Ishikawa (cell line): ENCODE data around the gene FBH1.

Experiments used
- CEBPB ChIP-seq: IDR thresholded peaks from 2 replicates; pipeline ENCODE4 v1.6.1; 2012
- CREB1 ChIP-seq: IDR thresholded peaks from 2 replicates; pipeline ENCODE4 v1.6.1; 2012; ENCODE audit warnings: low read depth
- EGR1 ChIP-seq: IDR thresholded peaks from 2 replicates; pipeline ENCODE4 v1.6.1; 2012
- EP300 ChIP-seq: IDR thresholded peaks from 2 replicates; pipeline ENCODE4 v1.6.1; 2012; ENCODE audit warnings: borderline replicate concordance
- FOXM1 ChIP-seq: IDR thresholded peaks from 2 replicates; pipeline ENCODE4 v1.6.1; 2012; ENCODE audit warnings: low read depth, borderline replicate concordance
- MAX ChIP-seq: IDR thresholded peaks from 2 replicates; pipeline ENCODE4 v1.6.1; 2012
- NFIC ChIP-seq: IDR thresholded peaks from 2 replicates; pipeline ENCODE4 v1.6.1; 2012
- RAD21 ChIP-seq: IDR thresholded peaks from 2 replicates; pipeline ENCODE4 v1.6.1; 2012; ENCODE audit warnings: low read depth
- REST ChIP-seq: IDR thresholded peaks from 2 replicates; pipeline ENCODE4 v1.6.1; 2012; ENCODE audit warnings: low read depth, mild to moderate bottlenecking
- TAF1 ChIP-seq: IDR thresholded peaks from 2 replicates; pipeline ENCODE4 v1.6.1; 2012; ENCODE audit warnings: low read depth, mild to moderate bottlenecking
- TCF12 ChIP-seq: IDR thresholded peaks from 2 replicates; pipeline ENCODE4 v1.6.1; 2012; ENCODE audit warnings: low read depth
- TEAD4 ChIP-seq: IDR thresholded peaks from 2 replicates; pipeline ENCODE4 v1.6.1; 2012
- USF1 ChIP-seq: IDR thresholded peaks from 2 replicates; pipeline ENCODE4 v1.6.1; 2012
- YY1 ChIP-seq: IDR thresholded peaks from 2 replicates; pipeline ENCODE4 v1.6.1; 2012; ENCODE audit warnings: low read depth
- ZBTB7A ChIP-seq: IDR thresholded peaks from 2 replicates; pipeline ENCODE4 v1.6.1; 2012; ENCODE audit warnings: low read depth

Gene FBH1

GRCh38 chr10:5856701-5857004, 33.4 kb upstream of the FBH1 start:
- no peak for TF ChIP-seq ZBTB7A
- TF ChIP-seq YY1, result no peak
- no peak for TF ChIP-seq REST
- no peak for TF ChIP-seq EP300
- no peak for TF ChIP-seq TAF1
- TF ChIP-seq TEAD4, result no peak
- no peak for TF ChIP-seq FOXM1
- no peak for TF ChIP-seq NFIC
- TF ChIP-seq CEBPB, result no peak
- no peak for TF ChIP-seq TCF12
- no peak for TF ChIP-seq MAX
- no peak for TF ChIP-seq USF1
- TF ChIP-seq RAD21, result no peak
- TF ChIP-seq EGR1, result no peak

- TF ChIP-seq TCF12, result no peak
- no peak for TF ChIP-seq TAF1
- TF ChIP-seq CREB1, result no peak
- TF ChIP-seq REST, result no peak
- no peak for TF ChIP-seq FOXM1
- TF ChIP-seq MAX, result no peak
- TF ChIP-seq NFIC, result no peak
- TF ChIP-seq RAD21, result no peak
Observed at GRCh38 chr10:5858811-5859210, 31.2 kb upstream of the FBH1 start.

GRCh38 chr10:5860066-5860465, 30.0 kb upstream of the FBH1 start:
- TF ChIP-seq ZBTB7A (no peak), MAX (no peak), USF1 (no peak), EP300 (no peak), TEAD4 (no peak), CREB1 (no peak), FOXM1 (no peak), TAF1 (no peak), CEBPB (no peak), TCF12 (no peak), YY1 (no peak), EGR1 (no peak), RAD21 (no peak), NFIC (no peak), REST (no peak)

GRCh38 chr10:5862360-5862961, 27.6 kb upstream of the FBH1 start:
- TF ChIP-seq CEBPB (no peak), RAD21 (no peak), TCF12 (no peak), CREB1 (no peak), EGR1 (no peak)

- TF ChIP-seq REST (no peak), FOXM1 (no peak), NFIC (no peak), ZBTB7A (no peak), CREB1 (no peak), TAF1 (no peak), RAD21 (no peak), MAX (no peak), CEBPB (no peak)
Observed at GRCh38 chr10:5869156-5869555, 20.9 kb upstream of the FBH1 start.
